CD4-positive, alpha-beta T cell treated with Interleukin-4 for 1 hour (primary cell): ENCODE data around the gene ATG9A.
A peak's percentile ranks its signal among the peaks of the same experiment; 100 is the strongest.

Experiments used
- DNase-seq, 2 donors: peaks; one replicate each; pipeline ENCODE4 v3.0.0-alpha.2; 2020 to 2022

ATG9A gene

GRCh38 chr2:219219784-219220532 is 9.5 kb downstream of the ATG9A start:
- no peak for DNase-seq

- DNase-seq, result peak; percentile 90
Observed at GRCh38 chr2:219218732-219219701, 10.4 kb downstream of the ATG9A start, which contains the start of gene ABCB6. ABCB6 (minus strand) TSS chr2:219218958; CDS start chr2:219218673, 285 bp downstream.

GRCh38 chr2:219218217-219218731 is 11.2 kb downstream of the ATG9A start:
- DNase-seq, result no peak

GRCh38 chr2:219216535-219216915 is 12.9 kb downstream of the ATG9A start:
- no peak for DNase-seq

GRCh38 chr2:219215871-219216534 is 13.4 kb downstream of the ATG9A start:
- DNase-seq, result no peak

GRCh38 chr2:219214786-219215185 is 14.7 kb downstream of the ATG9A start:
- no peak for DNase-seq

- DNase-seq, result no peak
Observed at GRCh38 chr2:219214141-219214540, 15.3 kb downstream of the ATG9A start.

- no peak for DNase-seq
Observed at GRCh38 chr2:219213486-219214071, 15.9 kb downstream of the ATG9A start.

GRCh38 chr2:219213026-219213415 is 16.4 kb downstream of the ATG9A start:
- DNase-seq, result no peak

GRCh38 chr2:219210886-219211362 is 18.5 kb downstream of the ATG9A start:
- no peak for DNase-seq

- no peak for DNase-seq
Observed at GRCh38 chr2:219210196-219210885, 19.1 kb downstream of the ATG9A start.

- DNase-seq, result no peak
Observed at GRCh38 chr2:219209236-219210195, 19.9 kb downstream of the ATG9A start.

- DNase-seq, result no peak
Observed at GRCh38 chr2:219207884-219208740, 21.3 kb downstream of the ATG9A start.

- no peak for DNase-seq
Observed at GRCh38 chr2:219207134-219207883, 22.1 kb downstream of the ATG9A start.

- DNase-seq, result peak; percentile 94 to 95
Observed at GRCh38 chr2:219206328-219207133, 22.9 kb downstream of the ATG9A start, which contains the start of gene ZFAND2B. ZFAND2B (plus strand) TSS chr2:219206782; CDS start chr2:219206988, 206 bp downstream.

- no peak for DNase-seq
Observed at GRCh38 chr2:219205981-219206327, 23.5 kb downstream of the ATG9A start.

- no peak for DNase-seq
Observed at GRCh38 chr2:219205165-219205538, 24.3 kb downstream of the ATG9A start.
